Endometrial microvascular endothelial cells (primary cell): ENCODE results near the gene CYBC1. TPM values are rescaled to one million over a fixed set of nuclear protein-coding genes. Genes with fewer than 3 reads are reported as not detected.
"Not testable (repeated sequence)": the region's sequence is repeated elsewhere in the genome, so short reads cannot be mapped to it uniquely, and the experiment has no call there.

Experiments used
- in situ Hi-C: cut with HindIII; loops from 2 replicates; pipeline ENCODE4 v1.10.0; 2017; ENCODE audit warnings: low sequenced_read_pairs, low pct_unique_long_range_greater_than_20kb; ENCODE audit errors: inconsistent ontology term
- total RNA-seq: library from RNA; depleted of rRNA; stranded (reverse); fragments of >200 nt; gene quantifications from one replicate; pipeline ENCODE4 v1.2.3, GENCODE V29; 2015; ENCODE audit errors: inconsistent ontology term

The CYBC1 gene
- total RNA-seq, 1 donor from 2014 or later: 91.5 TPM

DNA sequence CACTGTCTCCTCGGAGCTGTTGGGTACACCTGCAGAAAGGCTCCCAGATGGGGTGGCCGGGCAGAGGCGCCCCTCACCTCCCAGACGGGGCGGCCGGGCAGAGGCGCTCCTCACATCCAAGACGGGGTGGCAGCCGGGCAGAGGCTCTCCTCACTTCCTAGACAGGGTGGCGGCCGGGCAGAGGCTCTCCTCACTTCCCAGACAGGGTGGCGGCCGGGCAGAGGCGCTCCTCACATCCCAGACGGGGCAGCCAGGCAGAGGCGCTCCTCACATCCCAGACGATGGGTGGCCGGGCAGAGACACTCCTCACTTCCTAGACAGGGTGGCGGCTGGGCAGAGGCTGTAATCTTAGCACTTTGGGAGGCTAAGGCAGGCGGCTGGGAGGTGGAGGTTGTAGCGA, 3.2 kb upstream of the CYBC1 start:
- in situ Hi-C loops: not testable (repeated sequence)

DNA sequence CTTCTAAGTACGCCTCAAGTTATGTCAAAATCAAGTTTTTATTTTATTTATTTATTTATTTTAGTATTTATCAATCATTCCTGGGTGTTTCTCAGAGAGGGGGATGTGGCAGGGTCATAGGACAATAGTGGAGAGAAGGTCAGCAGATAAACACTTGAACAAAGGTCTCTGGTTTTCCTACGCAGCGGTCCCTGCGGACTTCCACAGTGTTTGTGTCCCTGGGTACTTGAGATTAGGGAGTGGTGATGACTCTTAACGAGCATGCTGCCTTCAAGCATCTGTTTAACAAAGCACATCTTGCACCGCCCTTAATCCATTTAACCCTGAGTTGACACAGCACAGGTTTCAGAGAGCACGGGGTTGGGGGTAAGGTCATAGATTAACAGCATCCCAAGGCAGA, 2.6 kb upstream of the CYBC1 start:
- in situ Hi-C loops: not testable (repeated sequence)

DNA sequence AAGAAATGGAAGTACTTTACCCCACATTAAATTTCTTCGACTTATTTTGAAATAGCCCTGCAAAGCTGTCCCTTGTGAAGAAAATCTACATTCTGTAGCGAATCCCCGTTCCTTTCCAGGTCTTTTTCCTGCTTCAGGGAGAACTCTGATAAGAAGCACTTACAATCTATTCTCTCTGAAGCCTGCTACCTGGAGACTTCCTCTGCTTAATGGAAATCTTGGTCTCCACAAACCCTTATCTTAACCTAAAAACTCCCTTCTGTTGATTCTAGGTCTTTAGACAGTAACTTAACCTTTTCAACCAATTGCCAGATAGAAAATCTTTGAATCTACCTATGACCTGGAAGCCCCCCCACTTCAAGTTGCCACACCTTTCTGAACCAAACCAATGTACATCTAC, 1.6 kb upstream of the CYBC1 start:
- in situ Hi-C loops: no loop called here

DNA sequence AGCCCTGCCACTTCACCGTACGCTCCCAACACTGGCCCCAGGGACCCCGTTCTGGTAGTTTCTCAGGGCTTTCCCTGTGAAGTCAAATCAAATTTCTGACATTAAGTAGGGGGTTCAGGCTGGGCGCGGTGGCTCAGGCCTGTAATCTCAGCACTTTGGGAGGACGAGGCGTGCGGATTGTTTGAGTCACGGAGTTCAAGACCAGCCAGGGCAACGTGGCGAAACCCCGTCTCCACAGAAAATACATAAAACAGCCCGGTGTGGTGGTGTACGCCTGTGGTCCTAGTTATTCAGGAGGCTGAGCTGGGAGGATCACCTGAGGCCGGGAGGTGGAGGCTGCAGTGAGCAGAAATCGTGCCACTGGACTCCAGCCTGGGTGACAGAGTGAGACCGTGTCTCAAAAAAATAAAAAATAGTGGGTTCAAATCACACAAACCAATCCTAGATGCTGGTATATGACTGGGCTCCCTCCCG, 632 bp downstream of the CYBC1 start:
- in situ Hi-C loops: loop anchor here (25.0 kb wide), 1 partner anchor 113 kb away; the partner anchor contains the start of gene SECTM1

DNA sequence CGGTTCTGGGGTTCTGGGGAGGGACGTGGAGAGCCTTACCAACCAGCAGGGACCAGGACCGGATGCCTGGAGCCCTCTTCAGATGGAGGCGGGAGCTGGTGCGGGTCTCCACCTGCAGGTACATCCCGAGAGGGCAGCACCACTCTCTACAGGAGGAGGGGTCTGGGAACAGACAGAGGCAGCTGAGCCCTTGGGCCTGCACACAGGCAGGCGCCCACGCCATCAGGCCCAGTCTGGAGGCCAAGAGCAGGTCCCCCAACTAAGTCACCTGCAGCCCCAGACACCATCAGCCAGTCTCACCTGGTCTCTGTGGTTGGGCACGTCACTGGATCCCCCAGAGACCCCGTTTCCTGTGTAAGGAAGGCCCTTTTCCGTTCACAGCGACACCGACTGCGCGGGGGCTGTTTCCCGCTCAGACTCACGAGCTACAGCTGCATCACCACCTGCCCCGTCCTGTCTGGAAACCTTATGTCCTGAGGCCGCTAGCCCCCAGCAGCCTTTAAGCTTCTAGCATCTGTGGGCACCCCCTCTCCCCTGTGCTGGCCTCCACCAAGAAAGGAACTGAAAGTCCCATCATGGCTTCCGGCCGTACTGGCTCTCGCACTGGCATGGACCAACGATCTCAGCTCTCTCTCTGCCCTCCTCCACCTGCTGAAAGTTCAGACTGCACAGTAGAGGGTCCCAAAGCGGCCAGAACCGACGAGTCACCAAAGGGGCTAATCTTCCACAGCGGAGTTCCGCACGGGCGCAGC, 1.2 kb downstream of the CYBC1 start:
- in situ Hi-C loops: loop anchor here (25.0 kb wide), 1 partner anchor 112 kb away; the partner anchor contains the start of gene SECTM1

DNA sequence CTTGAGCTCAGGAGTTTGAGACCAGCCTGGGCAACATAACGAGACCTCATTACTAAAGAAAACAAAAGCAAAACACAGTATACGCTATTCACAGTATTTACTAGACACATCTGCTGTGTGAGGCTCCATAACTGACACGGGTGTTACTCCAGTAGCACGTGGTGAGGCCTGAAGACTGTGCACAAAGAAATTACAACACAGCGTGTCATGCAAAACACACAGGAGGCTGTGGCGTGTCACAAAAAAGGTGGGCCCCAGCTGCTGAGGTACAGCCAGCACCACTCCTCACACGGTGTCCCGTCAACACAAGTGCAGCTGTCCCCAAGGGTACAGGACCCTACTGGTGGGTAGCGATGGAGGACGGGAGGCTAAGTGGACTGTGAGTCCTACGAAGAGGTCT, 2.7 kb downstream of the CYBC1 start:
- in situ Hi-C loops: loop anchor here (25.0 kb wide), 1 partner anchor 111 kb away; the partner anchor contains the start of gene SECTM1

DNA sequence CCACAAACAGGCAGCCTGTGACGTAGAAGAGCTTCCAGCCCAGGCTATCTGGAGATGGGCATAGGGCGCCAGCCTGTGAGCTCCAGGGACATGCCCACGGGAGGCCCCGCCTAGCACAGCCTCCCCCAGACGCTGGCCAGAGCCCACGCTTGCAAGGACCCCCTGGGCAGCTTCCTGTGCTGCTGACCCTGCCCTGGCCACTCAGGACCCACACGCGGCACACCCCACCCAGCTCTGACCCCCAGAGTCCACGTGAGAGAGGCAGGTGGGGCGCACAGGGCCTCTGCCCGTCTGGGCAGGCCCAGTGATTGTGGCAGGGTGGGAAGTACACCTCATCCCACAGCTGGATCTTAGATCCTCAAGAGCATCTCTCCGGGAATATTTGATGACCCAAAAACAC, 3.9 kb downstream of the CYBC1 start:
- in situ Hi-C loops: loop anchor here (25.0 kb wide), 1 partner anchor 109 kb away; the partner anchor contains the start of gene SECTM1

DNA sequence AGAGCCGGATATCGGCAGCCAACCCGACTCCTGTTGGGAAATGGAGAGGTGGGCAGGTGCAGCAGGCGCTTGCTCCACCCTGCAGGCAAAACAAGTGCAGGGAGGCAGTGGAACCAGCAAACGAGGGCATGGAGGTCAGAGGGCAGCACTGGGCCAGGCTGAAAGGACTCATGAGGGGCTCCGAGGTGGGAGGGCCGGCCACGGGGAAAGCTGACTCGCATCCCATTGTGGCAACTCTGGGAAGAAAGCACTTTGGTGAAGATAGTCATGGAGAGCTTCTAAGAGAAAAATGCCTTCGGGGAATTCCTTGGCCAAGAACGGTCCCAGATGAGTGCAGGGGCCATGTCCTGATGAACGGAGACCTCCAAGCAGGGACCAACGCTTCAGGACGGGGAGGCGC, 4.4 kb downstream of the CYBC1 start:
- in situ Hi-C loops: loop anchor here (25.0 kb wide), 1 partner anchor 109 kb away; the partner anchor contains the start of gene SECTM1

DNA sequence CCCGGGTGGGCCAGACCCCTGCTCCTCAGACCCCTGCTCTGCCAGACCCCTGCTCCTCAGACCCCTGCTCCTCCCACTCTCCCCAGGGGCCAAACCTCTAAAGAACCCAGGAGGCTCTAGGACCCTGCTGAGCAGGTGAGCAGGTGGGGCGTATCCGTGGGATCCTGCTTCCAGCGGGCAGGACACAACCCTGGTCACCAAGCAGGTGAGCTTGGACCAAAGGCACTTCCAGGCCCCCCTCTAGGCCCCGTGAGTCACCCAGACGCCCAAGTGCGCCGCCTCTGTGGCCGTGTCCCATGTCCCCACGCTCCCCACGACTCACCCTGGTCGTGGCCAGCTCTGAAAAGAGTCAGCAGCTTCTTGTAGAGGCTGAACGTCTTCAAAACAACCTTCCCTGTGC, 5.0 kb downstream of the CYBC1 start:
- in situ Hi-C loops: loop anchor here (25.0 kb wide), 1 partner anchor 108 kb away; the partner anchor contains the start of gene SECTM1

DNA sequence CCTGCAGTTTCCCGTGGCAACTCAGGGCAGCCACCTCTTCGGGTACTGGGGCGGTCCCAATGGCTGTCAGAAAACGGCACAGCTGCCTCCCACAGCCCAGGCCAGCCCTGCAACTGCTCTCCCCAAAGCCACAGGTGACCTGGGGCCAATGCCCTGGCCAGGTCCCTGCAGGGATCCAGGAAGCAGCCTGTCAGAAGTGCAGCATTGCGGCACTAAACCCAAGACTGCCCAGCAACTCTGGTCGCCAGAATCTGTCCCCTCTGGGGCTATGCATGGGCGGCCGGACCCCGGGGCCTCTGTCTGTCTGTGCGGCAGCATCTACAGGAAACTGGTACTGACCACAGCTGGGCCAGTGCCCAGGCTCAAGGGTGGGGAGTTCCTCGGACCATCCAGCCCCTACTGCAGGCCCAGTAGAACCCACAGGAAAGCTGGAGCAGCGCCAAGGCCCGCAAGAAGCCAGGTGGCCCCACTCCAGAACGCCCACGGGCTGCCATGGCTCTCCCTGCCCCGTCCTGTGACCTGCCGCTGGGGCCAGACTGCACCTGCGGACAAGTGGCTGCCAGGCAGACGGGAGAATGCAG, 5.5 kb downstream of the CYBC1 start:
- in situ Hi-C loops: loop anchor here (25.0 kb wide), 1 partner anchor 108 kb away; the partner anchor contains the start of gene SECTM1

DNA sequence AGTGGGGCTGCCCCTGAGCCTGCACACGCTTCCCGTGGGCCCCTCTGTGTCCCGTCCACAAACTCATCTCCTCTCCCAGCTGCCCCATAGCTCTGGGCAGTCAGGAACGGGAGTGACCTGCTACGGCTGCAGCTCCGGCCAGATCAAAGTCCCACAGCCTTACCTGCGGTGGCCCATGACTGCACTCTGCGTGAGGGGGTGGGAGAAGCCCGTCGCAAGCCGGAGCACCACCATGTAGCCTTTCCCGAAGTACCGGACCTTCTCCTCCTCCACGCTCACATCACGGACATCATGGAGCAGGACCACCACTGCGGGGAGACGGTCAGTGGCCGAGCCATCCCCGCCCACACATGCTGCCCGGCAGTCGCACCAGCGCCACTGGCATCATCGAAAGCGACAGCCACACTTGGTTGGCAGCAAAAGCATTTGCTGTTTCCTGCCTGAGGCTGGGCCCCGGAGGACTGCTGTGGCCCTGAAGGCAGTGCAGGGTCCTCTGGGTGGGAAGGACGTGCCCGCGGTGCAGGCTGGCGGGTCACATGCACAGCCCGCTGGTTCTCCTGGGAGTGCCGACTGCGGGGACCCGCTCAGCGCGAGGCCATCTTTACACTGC, 6.2 kb downstream of the CYBC1 start:
- in situ Hi-C loops: loop anchor here (25.0 kb wide), 1 partner anchor 107 kb away; the partner anchor contains the start of gene SECTM1

DNA sequence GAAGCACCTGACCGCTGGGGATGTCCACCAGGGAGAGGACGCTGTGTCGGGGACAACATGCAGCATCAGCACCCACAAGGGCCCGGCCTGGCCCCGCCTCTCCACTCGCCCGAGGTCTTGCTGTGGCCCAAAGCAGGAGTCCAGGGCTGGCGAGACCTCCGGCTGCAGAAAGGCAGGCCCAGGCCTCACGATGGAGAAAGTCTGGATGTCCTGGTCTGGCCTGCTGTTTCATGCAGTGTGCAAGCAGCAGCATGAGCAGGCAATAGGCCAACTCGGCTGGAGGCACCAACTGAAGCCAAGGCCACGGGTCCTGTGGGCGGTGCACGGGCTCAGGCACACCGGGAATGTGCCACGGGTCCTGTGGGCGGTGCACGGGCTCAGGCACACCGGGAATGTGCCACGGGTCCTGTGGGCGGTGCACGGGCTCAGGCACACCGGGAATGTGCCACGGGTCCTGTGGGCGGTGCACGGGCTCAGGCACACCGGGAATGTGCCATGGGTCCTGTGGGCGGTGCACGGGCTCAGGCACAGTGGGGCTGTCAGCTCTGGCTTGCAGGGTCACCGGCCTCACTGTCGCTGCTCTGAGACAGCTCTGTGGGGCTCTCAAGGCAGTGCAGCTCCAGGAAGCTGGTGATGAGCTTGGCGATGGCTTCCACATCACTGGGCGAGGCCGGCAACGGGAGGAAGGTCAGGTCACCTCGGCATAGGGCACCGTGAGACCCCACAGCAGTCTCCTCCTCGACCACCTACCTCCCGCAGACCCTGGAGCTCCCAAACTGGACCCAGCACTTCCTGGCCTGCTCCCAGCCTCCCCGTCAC, 6.9 kb downstream of the CYBC1 start:
- in situ Hi-C loops: loop anchor here (25.0 kb wide), 1 partner anchor 106 kb away; the partner anchor contains the start of gene SECTM1

DNA sequence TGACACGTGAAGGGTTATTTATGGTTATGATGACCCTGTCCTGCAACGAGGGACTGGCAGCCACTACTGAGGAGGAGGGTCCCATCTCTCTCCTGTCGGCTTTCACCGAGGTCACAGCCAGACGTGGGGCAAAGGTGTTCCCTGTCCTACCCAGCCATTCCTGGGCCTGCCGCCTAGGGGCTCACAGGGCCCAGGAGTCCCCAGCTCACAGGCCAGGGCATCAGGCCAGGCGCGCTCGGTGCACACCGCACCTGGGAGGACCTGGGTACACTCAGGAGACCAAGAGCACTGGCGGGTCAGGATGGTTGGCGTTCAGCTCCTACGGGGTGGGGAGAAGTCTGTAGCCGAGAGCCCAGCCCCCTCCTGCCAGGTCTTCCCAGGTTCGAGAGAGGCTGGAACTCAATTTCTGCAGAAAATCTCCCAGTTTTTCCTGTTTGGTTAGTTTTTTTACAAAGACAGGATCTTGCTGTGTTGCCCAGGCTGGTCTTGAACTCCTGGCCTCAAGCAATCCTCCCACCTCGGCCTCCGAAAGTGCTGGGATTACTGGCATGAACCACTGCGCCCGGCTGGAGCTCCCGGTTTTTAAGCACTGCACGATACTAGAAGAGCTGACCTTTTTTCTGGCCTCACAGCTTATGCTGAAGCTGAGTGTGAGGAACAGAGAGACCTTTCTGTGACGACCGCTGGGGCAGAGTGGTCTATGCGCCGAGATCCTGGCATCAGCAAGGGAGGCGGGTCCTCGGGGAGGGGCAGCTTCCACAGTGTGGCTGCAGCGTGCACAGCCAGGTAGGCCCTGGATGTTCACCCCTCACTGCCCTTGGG, 7.7 kb downstream of the CYBC1 start:
- in situ Hi-C loops: loop anchor here (25.0 kb wide), 1 partner anchor 106 kb away; the partner anchor contains the start of gene SECTM1

DNA sequence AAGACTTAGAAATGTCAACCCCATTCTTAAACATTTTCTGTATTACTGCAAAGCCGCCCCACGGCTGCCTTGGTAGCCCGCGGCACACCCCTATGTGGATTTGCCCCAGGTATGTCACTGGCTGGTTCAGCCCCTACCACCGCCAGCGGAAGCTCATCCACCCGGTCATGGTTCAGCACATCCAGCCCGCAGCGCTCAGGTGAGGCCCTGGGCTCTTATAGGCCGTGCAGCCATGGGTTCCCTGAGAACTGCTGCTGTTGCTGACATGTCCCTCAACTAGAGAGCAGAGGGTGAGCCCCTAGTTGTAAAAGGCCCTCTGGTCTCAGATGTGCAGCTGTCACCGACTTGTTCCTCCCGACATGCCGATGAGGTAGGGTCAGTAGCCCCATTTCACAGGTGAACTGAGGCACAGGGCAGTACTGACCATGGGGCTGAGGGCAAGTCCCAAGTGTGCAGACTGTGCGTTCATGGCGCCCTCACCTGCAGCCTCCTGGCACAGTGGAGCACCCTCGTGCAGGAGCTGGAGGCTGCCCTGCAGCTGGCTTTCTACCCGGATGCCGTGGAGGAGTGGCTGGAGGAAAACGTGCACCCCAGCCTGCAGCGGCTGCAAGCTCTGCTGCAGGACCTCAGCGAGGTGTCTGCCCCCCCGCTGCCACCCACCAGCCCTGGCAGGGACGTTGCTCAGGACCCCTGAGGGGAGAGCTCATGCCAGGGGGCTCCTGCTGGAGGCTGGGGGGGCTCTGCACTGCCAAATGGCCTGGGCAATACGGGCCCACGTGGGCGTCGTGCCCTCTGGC, 8.7 kb downstream of the CYBC1 start:
- in situ Hi-C loops: loop anchor here (25.0 kb wide), 1 partner anchor 105 kb away; the partner anchor contains the start of gene SECTM1

DNA sequence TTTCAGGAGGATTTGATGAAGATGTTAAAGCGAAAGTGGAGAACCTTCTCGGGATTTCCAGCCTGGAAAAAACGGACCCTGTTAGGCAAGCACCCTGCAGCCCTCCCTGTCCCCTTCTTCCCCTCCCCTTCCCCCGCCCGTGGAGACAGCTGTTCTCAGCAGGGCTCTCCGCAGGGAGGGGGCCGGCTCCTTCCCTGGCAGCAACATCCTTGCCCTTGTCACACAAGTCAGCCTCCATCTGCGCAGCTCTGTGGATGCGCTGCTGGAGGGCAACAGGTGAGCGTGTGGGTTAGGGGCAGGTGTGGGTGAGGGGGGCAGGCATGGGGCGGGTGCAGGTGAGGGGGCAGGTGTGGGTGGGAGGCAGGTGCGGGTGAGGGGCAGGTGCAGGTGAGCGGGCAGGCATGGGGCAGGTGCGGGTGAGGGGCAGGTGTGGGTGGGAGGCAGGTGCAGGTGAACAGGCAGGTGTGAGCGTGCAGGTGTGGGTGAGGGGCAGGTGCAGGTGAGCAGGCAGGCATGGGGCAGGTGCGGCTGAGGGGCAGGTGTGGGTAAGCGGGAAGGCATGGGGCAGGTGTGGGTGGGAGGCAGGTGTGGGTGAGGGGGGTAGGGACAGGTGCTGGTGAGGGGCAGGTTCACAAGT, 9.4 kb downstream of the CYBC1 start:
- in situ Hi-C loops: loop anchor here (25.0 kb wide), 1 partner anchor 104 kb away; the partner anchor contains the start of gene SECTM1

DNA sequence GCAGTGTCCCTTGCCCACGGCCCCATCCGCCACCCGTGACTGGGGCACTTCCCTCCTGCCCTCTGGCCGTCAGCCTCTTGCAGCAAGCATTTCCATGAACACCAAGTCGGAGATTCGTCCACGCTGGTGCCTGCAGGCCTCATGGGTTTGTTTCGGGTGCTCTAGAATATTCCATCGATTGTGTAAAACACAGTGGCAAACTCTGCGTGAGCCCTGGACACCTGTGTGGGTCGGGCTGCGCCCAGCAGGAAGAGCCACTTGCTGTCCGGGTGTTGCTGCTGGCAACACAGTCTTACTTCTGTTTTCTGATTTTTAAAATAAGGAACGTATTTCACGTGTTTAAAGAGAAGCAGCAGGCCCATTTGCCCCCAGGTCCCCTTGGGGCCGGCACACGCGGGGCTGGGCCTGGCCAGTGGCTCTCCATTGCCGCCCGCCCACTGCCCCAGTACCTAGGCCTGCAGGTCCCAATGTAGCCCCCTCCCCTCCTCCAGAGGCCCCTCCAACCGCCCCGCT, 10.0 kb downstream of the CYBC1 start:
- in situ Hi-C loops: loop anchor here (25.0 kb wide), 1 partner anchor 103 kb away; the partner anchor contains the start of gene SECTM1
